T-helper 1 cell treated with Interleukin-12 subunit alpha and Interleukin-12 subunit beta and Interleukin-4 antibody, amounts not matched to agents 30 μg/mL and 1 μg/mL, for 36 hours (primary cell): ENCODE data around the gene TBL1XR1.
"Not testable (repeated sequence)": the region's sequence is repeated elsewhere in the genome, so short reads cannot be mapped to it uniquely, and the experiment has no call there.

Source experiments
- H3K27ac Mint-ChIP-seq: one replicate; pipeline ENCODE4 v1.8.0; 2021; ENCODE audit warnings: mild to moderate bottlenecking, mixed read lengths
- H3K27me3 Mint-ChIP-seq: one replicate; pipeline ENCODE4 v1.8.0; 2021; ENCODE audit warnings: low read depth, mixed read lengths
- H3K36me3 Mint-ChIP-seq: one replicate; pipeline ENCODE4 v1.8.0; 2021; ENCODE audit warnings: low read depth, mixed read lengths
- H3K4me1 Mint-ChIP-seq: one replicate; pipeline ENCODE4 v1.8.0; 2021; ENCODE audit warnings: low read depth, mixed read lengths
- H3K4me3 Mint-ChIP-seq: one replicate; pipeline ENCODE4 v1.8.0; 2021; ENCODE audit warnings: mild to moderate bottlenecking, moderate library complexity, mixed read lengths
- H3K9me3 Mint-ChIP-seq: one replicate; pipeline ENCODE4 v1.8.0; 2021; ENCODE audit warnings: mixed read lengths

TBL1XR1 gene

DNA sequence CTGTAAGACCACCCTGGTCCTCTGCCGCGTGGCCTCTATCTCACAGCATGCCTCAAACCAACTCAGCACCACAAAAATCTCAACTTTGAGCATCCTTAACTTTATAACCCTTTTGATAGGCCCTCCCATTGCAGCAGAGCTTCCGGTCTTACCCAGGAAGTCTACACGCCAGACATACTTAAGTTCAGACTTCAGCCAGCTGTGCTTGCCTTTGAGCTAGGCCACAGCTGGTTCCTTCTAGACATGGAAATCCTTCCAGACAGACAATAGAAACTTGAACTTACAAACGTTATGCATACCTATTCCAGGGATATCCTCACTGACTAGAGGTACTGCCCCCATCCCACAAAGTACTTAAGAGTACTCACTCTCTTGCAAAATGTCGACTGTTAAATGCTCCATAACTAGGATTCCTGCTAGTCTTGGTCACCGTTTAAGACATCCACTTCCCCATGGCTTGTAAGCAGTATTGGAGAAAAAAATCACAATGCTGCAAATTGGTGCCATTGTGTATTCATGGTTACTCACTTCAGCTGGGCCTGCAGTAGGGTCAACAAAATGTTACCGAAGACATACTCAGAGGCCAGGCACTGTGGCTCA is 183.5 kb downstream of the TBL1XR1 start:
- Mint-ChIP-seq H3K36me3 (peaks cover 9% of the 10 kb centered on the region), H3K9me3 (no peaks in the 10 kb centered on the region), H3K4me3 (no peak overlapping the region), H3K27me3 (no peaks in the 10 kb centered on the region), H3K27ac (no peak overlapping the region), H3K4me1 (no peaks in the 10 kb centered on the region)

DNA sequence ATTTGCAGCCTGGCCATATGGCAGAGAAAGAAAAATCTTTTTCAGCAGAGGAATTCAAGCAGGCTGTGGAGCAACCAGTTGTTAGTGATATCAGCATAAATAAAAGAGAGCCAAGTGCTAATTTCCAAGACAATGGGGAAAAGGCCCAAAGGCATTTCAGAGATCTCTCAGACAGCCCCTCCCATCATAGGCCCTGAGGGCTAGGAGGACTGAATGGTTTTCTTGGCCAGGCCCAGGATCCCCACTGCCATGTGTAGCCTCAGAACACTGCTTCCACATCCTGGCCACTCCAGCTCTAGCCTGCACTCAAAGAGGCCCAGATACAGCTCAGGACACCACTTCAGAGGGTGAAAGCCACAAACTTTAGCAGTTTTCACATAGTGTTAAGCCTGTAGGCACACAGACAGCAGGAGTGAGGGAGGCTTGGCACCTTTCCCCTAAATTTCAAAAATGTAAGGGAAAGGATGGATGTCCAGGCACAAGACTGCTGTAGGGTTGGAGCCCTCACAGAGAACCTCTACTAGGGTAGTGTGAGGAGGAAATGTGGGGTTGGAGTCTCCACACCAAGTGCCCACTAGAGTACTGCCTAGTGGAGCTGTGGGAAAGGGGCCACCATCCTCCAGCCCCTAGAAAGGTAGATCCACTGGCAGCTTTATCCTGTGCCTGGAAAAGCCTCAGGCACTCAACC is 191.4 kb downstream of the TBL1XR1 start:
- no peak overlapping the region for H3K27ac Mint-ChIP-seq
- H3K36me3 Mint-ChIP-seq, result peaks cover 8% of the 10 kb centered on the region

DNA sequence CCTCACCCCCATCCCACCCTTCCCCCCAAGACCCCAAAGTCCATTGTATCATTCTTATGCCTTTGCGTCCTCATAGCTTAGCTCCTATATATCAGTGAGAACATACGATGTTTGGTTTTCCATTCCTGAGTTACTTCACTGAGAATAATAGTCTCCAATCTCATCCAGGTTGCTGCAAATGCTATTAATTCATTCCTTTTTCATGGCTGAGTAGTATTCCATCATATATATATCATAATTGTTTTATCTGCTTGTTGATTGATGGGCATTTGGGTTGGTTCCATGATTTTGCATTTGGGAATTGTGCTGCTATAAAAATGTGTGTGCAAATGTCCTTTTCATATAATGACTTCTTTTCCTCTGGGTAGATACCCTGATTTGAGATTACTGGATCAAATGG is 197.1 kb downstream of the TBL1XR1 start:
- not testable (repeated sequence) for H3K4me3 Mint-ChIP-seq, H3K36me3 Mint-ChIP-seq, H3K27me3 Mint-ChIP-seq, H3K27ac Mint-ChIP-seq, H3K4me1 Mint-ChIP-seq
- peaks cover 15% of the 10 kb centered on the region for H3K9me3 Mint-ChIP-seq

More for the DNA sequence above, 191.4 kb downstream of the TBL1XR1 start:
- no peaks in the 10 kb centered on the region for H3K27me3 Mint-ChIP-seq
- H3K4me3 Mint-ChIP-seq, result no peak overlapping the region
- peaks cover 31% of the 10 kb centered on the region for H3K9me3 Mint-ChIP-seq
- no peaks in the 10 kb centered on the region for H3K4me1 Mint-ChIP-seq

DNA sequence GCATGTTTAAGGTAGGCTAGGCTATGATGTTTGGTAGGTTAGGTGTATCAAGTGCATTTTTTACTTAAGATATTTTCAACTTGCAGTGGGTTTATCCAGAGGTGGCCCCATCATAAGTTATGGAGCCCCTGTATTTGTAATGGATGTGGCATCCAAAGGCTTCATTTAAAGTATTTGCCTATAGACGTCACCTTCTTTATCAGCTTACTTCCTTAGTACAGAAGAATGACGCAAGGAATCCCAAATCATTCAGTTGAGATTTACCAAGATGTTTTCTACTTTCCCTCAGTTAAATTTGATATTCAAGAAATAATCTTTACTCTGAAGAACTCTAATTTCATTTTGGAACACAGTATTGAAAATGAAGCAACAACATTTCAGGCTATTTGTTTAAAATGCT is 201.3 kb downstream of the TBL1XR1 start:
- H3K27ac Mint-ChIP-seq, result no peak overlapping the region
- no peak overlapping the region for H3K4me3 Mint-ChIP-seq
- no peaks in the 10 kb centered on the region for H3K27me3 Mint-ChIP-seq
- H3K36me3 Mint-ChIP-seq, result peaks cover 3% of the 10 kb centered on the region
- H3K9me3 Mint-ChIP-seq, result peaks cover 12% of the 10 kb centered on the region
- no peaks in the 10 kb centered on the region for H3K4me1 Mint-ChIP-seq

DNA sequence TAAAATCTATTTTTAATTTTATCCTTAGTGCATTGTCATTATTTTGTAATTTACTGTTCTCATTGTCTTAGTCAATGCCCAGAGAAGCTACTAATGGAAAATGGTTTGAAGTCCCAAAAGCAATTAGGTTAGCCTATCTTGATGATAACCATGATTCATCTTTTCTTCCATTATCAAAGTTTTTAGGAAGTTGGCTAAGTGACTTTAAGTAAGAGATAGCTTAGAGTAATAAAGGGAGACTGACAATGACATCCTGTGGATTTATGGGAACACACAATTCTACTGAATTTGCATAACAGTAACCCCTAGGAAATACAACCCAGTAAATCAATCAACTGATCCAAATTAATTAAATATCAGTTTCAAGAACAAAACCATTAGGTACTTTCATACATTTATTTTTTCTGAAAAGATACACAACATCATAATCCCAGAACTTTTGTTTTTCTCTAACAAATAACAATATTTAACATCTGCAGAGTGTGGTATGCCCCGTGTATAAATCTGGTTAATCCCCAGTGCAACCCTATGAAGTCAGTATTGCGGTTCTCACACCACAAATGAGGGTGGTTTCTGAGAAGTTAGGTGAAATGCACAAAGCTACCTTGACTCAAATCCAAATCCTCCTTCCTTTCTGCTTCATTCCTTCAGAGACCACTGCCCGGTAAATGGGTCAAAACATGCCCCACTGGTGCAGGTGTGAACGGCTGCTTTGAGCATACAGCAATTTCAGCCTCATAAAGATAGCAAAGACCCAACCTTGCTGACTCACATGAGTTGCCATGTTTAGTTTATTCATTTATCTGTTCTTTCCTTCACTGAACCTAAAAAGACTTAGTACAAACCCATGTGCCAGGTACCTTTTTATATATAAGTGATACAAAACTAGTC is 202.1 kb downstream of the TBL1XR1 start:
- Mint-ChIP-seq H3K27me3 (no peaks in the 10 kb centered on the region), H3K4me3 (no peak overlapping the region), H3K27ac (no peak overlapping the region), H3K36me3 (peaks cover 3% of the 10 kb centered on the region), H3K9me3 (peaks cover 4% of the 10 kb centered on the region), H3K4me1 (no peaks in the 10 kb centered on the region)

DNA sequence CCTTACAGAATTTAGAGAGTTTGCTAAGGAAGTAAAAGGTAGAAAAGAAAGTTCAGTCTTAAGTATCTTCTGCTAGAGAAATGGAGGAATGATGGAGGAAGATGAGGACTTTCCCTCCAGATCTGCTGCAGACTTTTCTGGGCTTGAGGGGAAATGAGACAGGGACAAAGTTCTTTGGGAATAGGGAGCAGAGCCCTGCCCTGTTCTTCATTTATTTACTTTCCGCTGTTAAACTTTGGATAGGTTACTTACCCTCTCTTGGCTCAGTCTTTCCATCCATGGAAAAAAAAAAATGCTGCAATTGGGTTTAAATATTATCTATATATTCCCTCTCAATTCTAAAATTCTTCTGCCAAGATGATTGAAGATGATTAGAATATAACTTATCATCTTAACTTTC is 202.9 kb downstream of the TBL1XR1 start:
- Mint-ChIP-seq H3K4me3 (no peak overlapping the region), H3K36me3 (peaks cover under 1% of the 10 kb centered on the region), H3K27ac (no peak overlapping the region), H3K27me3 (no peaks in the 10 kb centered on the region), H3K9me3 (peaks cover under 1% of the 10 kb centered on the region), H3K4me1 (no peaks in the 10 kb centered on the region)

DNA sequence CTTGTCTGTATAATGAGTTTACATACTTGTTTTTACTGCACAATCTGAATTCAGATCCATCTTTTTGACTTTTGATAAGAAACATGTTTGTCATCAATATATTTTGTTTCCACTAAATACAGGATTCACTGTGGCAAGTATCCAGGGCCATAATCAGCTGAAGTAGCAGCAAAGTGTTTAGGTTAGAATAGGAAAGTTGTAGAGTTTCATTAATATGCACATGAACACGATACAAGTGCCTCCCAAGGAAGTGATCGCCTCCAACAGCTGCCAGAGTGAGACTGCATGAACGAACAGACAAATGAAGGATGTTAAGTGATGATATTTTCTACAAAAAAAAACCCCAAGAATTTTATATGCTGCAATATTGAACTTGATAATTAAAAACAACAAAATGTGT is 204.3 kb downstream of the TBL1XR1 start:
- H3K36me3 Mint-ChIP-seq, result no peaks in the 10 kb centered on the region
- H3K27ac Mint-ChIP-seq, result no peak overlapping the region
- no peak overlapping the region for H3K4me3 Mint-ChIP-seq
- no peaks in the 10 kb centered on the region for H3K27me3 Mint-ChIP-seq
- no peaks in the 10 kb centered on the region for H3K9me3 Mint-ChIP-seq
- no peaks in the 10 kb centered on the region for H3K4me1 Mint-ChIP-seq

DNA sequence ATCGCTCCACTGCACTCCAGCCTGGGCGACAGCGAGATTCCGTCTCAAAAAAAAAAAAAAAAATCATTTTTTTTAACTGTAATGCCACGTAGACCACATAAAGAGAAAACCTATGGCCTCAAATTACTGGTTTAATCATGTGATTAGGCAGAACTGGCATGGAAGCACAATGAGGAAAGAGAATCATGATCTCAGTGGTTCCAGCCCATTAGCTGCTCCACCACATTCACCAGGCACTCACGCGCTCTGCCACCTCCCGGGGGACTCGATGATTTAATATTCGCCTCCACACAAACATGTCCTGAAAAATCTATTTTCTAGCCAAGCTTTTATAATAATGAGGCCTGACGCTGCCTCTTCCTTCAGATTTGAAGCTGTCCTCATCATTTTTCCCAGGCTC is 204.7 kb downstream of the TBL1XR1 start:
- H3K27me3 Mint-ChIP-seq, result no peaks in the 10 kb centered on the region
- no peaks in the 10 kb centered on the region for H3K9me3 Mint-ChIP-seq
- H3K36me3 Mint-ChIP-seq, result no peaks in the 10 kb centered on the region
- no peaks in the 10 kb centered on the region for H3K4me1 Mint-ChIP-seq
- H3K27ac Mint-ChIP-seq, result no peak overlapping the region
- no peak overlapping the region for H3K4me3 Mint-ChIP-seq

DNA sequence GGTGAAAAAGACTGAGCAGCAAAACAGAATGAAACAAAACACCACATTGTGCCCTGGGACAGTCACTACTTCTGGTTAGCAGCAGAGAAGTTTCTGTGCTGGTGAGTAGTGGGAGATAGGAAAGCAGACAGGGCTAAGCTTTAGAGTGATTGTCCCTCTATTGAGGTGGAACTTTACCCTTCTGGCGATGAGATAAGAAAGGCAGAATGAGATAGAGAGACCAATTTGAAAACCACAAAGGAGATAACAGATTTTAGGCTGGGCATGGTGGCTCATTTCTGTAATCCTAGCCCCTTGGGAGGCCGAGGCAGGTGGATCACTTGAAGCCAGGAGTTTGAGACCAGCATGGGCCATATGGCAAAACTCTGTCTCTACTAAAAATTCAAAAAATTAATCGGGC is 208.5 kb downstream of the TBL1XR1 start:
- Mint-ChIP-seq H3K36me3 (no peaks in the 10 kb centered on the region), H3K4me3 (no peak overlapping the region), H3K27ac (no peak overlapping the region), H3K27me3 (no peaks in the 10 kb centered on the region), H3K4me1 (no peaks in the 10 kb centered on the region), H3K9me3 (no peaks in the 10 kb centered on the region)

DNA sequence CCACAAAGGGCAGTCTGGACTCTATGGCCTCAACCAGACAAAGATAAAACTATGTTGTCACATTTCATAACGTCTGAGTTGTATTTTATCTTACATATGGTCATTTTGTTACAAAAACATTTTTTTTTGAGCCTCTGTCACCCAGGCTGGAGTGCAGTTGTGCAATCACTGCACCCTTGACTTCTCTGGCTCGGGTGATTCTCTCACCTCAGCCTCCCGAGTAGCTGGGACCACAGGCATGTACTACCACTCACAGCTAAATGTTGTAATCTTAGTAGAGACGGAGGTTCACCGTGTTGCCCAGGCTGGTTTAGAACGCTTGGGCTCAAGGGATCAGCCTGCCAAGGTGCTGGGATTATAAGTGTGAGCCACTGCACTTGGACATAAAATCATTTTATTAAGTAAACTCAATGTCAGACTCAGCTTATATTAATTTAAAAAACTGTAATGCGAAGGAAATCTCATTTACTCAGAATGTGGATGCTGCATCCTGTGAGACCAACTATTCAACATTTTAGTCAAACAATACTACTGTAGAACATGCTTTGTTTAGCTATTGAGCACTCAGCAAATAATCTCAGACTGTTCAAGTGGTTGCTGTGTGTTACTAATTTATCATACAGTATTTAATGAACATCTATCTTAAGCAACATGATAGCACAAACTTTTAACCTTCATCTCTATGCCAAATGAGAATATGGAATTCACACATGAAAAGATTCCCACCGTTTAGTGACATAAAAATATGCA is 209.2 kb downstream of the TBL1XR1 start:
- Mint-ChIP-seq H3K9me3 (peaks cover 3% of the 10 kb centered on the region), H3K36me3 (no peaks in the 10 kb centered on the region), H3K27ac (no peak overlapping the region)

DNA sequence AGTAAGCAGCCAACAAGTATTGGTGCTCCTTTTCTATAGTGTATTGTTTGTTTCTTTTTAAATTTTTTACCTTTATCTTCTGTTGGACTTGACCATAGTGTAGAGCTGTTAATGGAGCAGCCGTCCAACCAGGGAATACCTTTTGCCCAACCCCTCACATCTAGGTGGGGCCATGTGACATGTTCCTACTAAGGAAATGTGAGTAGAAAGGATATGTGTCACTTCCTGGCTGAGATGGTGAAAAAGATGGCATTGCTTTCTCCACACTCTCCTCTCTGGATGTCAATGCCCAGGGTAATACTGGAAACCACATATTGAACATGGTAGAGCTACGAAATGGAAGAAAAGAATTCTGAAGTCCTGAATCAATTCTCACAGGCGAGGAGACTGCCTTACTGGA is 218.8 kb downstream of the TBL1XR1 start:
- no peaks in the 10 kb centered on the region for H3K27me3 Mint-ChIP-seq
- H3K27ac Mint-ChIP-seq, result no peak overlapping the region
- peaks cover 16% of the 10 kb centered on the region for H3K9me3 Mint-ChIP-seq
- H3K36me3 Mint-ChIP-seq, result no peaks in the 10 kb centered on the region
- peaks cover 3% of the 10 kb centered on the region for H3K4me1 Mint-ChIP-seq
- no peak overlapping the region for H3K4me3 Mint-ChIP-seq

More for the DNA sequence above, 209.2 kb downstream of the TBL1XR1 start:
- Mint-ChIP-seq H3K4me1 (no peaks in the 10 kb centered on the region), H3K4me3 (no peak overlapping the region), H3K27me3 (no peaks in the 10 kb centered on the region)

DNA sequence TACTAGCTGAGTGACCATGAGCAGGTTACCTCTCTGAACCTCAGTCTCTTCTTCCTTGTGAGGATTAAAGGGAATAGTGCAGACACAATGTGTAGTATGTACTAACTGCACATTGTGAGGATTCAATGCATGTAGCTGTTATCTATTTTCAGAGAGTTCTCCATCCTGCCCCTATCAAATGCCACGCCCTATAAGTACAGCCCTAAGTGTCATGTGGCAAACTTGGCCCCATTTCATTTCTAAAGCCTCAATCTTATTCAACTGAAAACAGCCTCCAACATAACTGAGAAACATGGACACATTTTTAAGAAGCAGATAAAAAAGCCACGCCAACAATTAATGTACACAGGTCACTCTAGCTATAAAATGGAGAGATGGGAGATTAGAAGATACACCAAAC is 220.0 kb downstream of the TBL1XR1 start:
- no peak overlapping the region for H3K27ac Mint-ChIP-seq
- no peak overlapping the region for H3K4me3 Mint-ChIP-seq
- H3K27me3 Mint-ChIP-seq, result no peaks in the 10 kb centered on the region
- peaks cover 8% of the 10 kb centered on the region for H3K9me3 Mint-ChIP-seq
- H3K4me1 Mint-ChIP-seq, result peaks cover 3% of the 10 kb centered on the region
- no peaks in the 10 kb centered on the region for H3K36me3 Mint-ChIP-seq

DNA sequence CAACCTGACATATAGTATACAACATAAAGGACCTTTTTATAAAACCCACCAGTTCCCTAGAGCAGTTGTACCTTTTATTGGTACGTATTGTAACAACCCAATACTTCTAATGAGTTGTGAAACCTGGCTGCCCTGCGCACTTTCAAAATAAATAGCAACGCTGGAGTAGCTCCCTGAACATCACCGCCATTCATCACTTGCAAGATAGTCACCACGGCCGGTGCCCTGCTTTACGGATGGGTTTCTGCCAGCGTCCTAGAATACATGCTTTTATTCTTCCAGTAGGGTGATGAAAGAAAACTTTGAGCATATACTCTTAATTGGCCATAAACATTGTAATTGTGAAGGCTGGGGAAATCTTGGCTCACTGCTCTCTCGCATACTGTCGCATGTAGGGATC is 220.7 kb downstream of the TBL1XR1 start:
- peaks cover 7% of the 10 kb centered on the region for H3K4me1 Mint-ChIP-seq
- peaks cover 6% of the 10 kb centered on the region for H3K9me3 Mint-ChIP-seq
- H3K36me3 Mint-ChIP-seq, result peaks cover 2% of the 10 kb centered on the region
- no peak overlapping the region for H3K27ac Mint-ChIP-seq
- H3K27me3 Mint-ChIP-seq, result no peaks in the 10 kb centered on the region
- no peak overlapping the region for H3K4me3 Mint-ChIP-seq

DNA sequence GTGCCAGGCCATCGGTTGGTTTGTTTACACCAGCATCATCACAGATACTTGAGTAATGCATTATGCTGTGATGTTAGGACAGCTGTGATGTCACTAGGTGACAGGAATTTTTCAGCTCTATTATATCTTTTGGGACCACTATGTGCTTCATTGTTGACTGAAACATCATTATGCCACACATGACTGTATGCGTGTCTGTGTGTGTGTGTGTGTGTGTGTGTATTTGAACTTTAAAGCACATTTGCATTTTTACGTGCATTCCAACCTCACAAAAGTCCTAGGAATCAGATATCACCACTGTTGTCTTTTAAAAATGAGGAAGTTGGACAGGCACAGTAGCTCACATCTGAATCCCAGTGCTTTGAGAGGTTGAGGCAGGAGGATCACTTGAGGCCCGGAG is 223.0 kb downstream of the TBL1XR1 start:
- Mint-ChIP-seq H3K4me1 (peaks cover 9% of the 10 kb centered on the region), H3K36me3 (peaks cover 2% of the 10 kb centered on the region), H3K27me3 (no peaks in the 10 kb centered on the region), H3K9me3 (peaks cover 3% of the 10 kb centered on the region), H3K4me3 (no peak overlapping the region), H3K27ac (no peak overlapping the region)
